Measurements from ENCODE around the gene ELOVL5.

DNA sequence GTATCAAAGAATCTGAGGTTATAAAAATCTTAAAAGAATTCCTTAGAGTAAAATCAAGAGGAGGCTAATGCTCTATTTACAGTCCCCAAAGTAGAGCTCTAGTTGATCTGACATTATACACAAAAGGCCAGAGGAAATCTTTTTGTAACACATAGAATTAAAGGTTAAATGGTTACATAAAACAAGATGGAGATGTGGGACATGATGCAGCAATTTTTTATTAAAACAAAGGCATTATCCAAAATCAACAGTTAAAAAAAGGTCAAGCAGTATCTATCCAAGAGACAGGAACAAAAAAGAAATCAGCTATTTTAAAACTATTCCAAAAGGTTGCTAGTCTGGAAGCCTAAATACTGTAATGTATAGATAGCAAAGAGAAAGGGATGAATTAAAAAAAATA is 20.4 kb downstream of the ELOVL5 start:
- TF ChIP-seq CTCF (IDR thresholded peaks at IDR 0.05; ENCODE audit: insufficient read depth, low read depth, low read length) (no peak), EZH2 (IDR thresholded peaks at IDR 0.05; ENCODE audit: insufficient read depth, low read length) (no peak)

Measured in astrocyte (in vitro differentiated cells and primary cell).